ENCODE data around the gene DNAI7.

The DNAI7 gene

GRCh38 chr12:25182765-25183164, 12.2 kb downstream of the DNAI7 start:
- DNase-seq = no peak

DNA sequence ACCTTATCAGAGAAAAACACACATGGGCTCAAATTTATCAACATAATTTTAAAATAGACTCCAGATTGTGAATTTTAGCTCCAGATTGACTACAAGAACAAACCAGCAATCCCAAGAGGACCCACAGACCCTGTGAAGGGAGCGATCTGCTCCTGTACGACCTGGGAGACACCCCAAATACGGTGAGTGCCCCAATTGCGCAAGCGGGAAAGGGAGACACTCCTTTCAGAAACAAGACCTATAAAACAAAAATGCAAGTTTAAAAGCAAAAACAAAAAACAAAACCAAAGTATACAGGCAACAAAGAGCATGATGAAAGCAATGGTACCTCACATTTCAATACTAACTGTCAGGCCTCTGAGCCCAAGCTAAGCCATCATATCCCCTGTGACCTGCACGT, 32.1 kb downstream of the DNAI7 start:
- DNase-seq = no peak

GRCh38 chr12:25156061-25156460, 38.9 kb downstream of the DNAI7 start:
- no peak for DNase-seq

DNA sequence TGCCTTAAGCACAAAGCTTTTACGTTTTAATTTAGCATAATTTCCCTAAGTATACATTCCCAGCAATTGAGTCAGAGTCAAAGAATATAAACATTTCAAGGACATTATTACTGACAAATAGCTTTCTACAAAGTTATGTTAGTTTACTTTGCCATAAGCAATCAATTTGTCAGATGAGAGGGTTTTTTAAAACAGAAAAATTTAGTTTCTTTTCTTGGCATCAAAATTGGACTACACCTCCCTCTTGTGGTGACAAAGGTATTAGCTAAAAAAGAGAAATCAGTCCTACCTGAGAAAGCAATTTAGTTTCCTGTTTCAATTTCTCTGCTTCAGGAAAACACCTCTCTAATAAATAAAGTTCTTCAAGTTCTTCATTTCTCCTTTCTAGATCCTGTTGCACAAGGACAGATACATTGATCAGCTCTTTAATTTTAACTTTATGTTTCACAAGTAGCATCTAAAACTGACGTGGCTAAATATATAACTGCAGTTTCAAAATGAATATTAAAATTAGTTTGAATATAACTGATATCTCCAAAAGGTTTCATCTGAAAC, 39.9 kb downstream of the DNAI7 start:
- DNase-seq = no peak

DNA sequence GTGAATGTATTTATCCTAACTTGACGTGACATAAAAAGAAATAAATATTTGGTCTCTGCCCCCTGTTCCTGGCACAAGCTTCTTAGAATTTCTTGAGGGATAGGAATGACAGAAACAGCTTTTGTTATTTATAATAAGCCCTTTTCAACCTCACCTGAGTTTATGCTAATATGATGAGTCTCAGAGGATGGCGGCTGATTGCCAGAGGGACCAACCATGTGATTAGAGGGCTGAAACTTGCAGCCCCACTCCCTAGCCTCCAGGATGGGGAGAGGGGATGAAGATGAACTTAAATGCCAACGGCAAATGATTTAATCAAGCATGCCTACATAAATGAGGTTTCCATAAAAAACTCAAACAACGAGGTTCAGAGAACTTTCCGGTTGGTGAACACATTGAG, 42.9 kb downstream of the DNAI7 start:
- no peak for DNase-seq

DNA sequence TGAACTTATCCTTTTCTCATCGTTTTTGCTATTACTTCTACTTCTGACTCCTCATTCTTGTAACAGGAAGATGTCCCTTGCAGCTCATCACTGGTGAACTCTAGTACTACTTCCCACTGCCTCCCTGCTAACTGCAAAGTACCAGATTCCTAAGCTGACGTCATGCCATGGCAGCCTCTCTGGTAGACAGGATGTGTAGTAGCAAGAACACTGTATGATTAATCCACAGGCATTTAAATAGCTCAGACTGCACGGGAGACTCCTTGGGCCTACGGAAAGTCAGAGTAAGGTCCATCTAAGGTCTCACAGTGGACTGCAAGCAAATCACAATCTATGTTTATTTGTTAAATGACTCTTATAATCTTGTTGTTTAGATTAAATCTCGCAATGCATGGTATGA, 43.5 kb downstream of the DNAI7 start:
- DNase-seq = no peak

DNA sequence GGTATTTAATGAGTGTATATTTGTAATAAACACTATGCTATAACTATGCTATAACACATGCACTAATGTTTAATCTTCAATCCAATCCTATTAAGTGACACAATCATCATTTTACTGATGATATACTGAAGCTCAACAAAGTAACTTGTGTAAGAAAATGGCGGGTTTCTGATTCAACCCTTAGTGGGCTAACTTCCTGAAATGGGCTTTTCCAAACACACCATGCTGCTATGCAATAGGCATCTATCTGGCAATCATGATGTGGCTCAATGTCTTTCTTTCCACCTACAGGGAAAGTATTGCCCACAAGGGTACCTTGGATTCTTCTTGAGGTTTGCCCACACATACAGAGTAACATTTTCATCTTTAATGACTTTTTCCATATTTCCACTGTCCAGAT, 48.3 kb downstream of the DNAI7 start:
- DNase-seq = no peak

DNA sequence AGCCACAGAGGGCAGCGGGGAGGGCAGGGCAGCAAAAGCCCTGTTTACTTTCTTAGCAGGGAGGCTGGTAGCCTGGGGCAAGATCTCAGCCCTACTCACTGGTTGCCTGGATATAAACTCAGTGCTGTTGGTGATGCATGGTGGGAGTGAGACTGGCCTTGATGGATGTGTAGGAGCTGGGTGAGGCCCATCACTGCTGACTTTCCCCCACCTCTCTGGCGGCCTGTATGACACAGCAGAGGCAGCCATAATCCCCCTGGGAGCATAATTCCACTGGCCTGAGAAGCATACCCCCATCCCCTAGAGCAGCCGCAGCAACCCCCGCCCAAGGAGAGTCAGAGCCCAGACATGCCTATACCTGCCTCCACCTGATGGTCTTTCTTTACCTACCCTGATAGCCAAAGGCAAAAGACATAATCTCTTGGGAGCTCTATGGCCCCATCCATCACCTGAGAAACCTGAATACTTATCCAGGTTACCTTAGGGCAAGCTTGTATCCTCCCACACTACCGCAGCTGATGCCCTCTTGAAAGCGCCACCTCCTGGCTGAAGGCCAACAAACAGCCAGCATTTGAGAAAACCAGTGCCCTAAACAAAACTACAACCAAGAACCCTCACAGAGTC, 59.3 kb downstream of the DNAI7 start:
- peak; percentile 37 for DNase-seq

- no peak for DNase-seq
Observed at GRCh38 chr12:25131270-25131669, 63.7 kb downstream of the DNAI7 start.

DNA sequence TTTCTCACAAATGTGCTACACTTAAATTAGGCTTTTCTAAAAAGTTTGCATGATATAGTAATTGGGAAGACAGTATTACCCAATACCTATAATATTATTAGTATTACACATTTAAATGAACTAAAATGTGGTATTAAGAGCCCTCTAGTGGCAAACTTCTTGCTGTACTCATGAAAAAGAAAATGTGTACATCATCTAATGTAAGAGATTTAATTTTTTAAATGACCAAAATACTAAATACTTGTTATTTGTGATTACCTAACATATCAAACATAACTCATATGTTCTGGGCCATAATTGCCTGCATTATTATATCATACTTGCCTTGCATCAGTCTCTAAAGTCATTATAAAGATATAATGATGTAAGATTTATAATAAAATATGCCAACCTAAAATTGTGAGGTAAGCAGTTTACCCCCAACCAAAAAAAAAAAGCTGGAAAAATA, 64.2 kb downstream of the DNAI7 start:
- DNase-seq = no peak

- DNase-seq = no peak
Observed at GRCh38 chr12:25126746-25127145, 68.2 kb downstream of the DNAI7 start.

- no peak for DNase-seq
Observed at GRCh38 chr12:25126101-25126500, 68.9 kb downstream of the DNAI7 start.

DNA sequence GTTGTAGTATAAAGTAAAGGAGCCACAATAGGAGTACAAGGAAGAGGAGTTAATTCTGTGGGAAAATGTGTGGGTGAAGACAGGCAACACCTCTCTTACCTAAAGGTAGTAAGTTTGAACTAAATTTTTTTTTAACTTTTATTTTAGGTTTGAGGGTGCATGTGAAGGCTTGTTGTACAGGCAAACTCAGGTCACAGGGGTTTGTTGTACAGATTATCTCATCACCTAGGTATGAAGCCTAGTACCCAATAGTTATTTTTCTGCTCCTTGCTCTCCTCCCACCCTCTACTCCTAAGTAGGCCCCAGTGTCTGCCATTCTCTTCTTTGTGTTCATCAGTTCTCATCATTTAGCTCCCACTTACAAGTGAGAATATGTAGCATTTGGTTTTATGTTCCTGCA, 70.5 kb downstream of the DNAI7 start:
- no peak for DNase-seq

- no peak for DNase-seq
Observed at GRCh38 chr12:25123126-25123525, 71.8 kb downstream of the DNAI7 start.

- DNase-seq = no peak
Observed at GRCh38 chr12:25121916-25122315, 73.0 kb downstream of the DNAI7 start.

DNA sequence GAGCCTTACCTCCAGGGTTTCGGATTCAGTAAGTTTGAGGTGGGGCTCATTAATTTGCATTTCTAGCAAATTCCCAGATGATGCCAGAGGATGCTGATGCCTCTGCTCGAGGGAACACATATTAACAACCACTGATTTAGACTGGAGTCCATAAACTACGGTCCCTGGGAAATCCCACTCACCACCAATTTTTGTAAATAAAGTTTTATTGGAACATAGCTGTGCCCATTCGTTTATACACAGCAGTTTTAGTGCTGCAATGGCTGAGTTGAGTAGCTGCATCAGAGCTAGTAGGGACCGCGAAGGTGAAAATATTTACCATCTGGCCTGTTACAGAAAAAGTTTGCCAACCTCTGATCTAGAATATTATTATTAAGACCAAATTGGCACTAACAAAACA, 73.8 kb downstream of the DNAI7 start:
- DNase-seq = no peak

GRCh38 chr12:25119020-25119419, 75.9 kb downstream of the DNAI7 start:
- no peak for DNase-seq

- DNase-seq = no peak
Observed at GRCh38 chr12:25115677-25116076, 79.3 kb downstream of the DNAI7 start.

- DNase-seq = no peak
Observed at GRCh38 chr12:25113651-25114050, 81.3 kb downstream of the DNAI7 start.

GRCh38 chr12:25110260-25110659, 84.7 kb downstream of the DNAI7 start:
- no peak for DNase-seq

GRCh38 chr12:25107920-25108319, 87.0 kb downstream of the DNAI7 start:
- no peak for DNase-seq

DNA sequence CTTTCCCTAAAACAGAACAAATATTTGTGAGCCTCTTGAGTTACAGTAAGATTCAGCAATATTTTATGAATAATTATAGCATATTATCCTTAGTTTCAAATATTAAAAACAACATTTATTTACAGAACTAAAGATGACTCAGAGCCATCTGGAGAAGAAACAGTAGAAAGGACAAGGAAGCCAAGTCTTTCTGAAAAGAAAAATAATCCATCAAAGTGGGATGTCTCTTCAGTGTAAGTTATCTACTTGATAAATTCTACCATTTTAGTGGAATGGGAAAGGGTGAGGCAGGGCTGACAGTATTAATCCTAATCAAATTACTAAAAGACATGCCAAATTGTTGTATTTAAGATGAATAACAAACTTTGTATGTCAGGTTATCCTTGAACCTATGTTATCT, 88.1 kb downstream of the DNAI7 start:
- DNase-seq = no peak

DNA sequence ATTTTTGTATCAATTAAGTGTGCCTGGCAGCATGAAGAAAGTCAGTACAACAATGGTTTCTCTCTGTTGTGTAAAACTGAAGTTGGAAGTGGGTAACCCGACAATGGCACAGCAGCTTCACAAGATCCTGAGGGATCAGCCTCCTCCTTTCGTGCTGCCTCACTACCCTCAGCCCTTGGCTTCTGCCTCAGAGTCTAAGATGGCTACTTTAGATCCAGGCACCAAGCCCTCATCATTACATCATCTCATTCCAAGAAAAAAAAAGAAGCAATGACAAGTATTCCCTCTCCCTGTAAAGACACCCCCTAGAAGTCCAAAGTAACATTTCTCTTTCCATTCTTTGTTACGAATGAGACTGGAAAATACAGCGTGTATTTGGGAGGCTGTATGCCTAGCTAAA, 92.6 kb downstream of the DNAI7 start:
- no peak for DNase-seq

- no peak for DNase-seq
Observed at GRCh38 chr12:25101092-25101445, 93.9 kb downstream of the DNAI7 start.
